Mesenchymal stem cell (in vitro differentiated cells and primary cell): ENCODE results near the gene PASK.

Source experiments
- DNase-seq: peaks from one replicate; pipeline ENCODE4 v3.0.0-alpha.2; 2013
- H2AFZ ChIP-seq: one replicate; pipeline ENCODE4 v1.6.1; 2013; ENCODE audit warnings: low read depth, mild to moderate bottlenecking, control low read depth, inconsistent platforms, low read length, moderate library complexity
- H2AK5ac ChIP-seq: 2 replicates; pipeline ENCODE4 v1.6.1; 2013; ENCODE audit warnings: low read length, moderate library complexity, mild to moderate bottlenecking, inconsistent platforms; ENCODE audit not compliant: severe bottlenecking
- H2BK120ac ChIP-seq: one replicate; pipeline ENCODE4 v1.6.1; 2013; ENCODE audit warnings: low read depth, mild to moderate bottlenecking, inconsistent platforms, low read length, moderate library complexity
- H2BK12ac ChIP-seq, 2 experiments: one replicate each; pipeline ENCODE4 v1.6.1; 2013; ENCODE audit warnings: inconsistent platforms in 2 of 2, low read length in 2 of 2, mild to moderate bottlenecking in 2 of 2, moderate library complexity in 2 of 2, control low read depth in 1 of 2
- H2BK15ac ChIP-seq: one replicate; pipeline ENCODE4 v1.6.1; 2013; ENCODE audit warnings: mild to moderate bottlenecking, low read depth, inconsistent platforms; ENCODE audit not compliant: poor library complexity, severe bottlenecking
- H2BK5ac ChIP-seq: 2 replicates; pipeline ENCODE4 v1.6.1; 2013; ENCODE audit warnings: low read depth, mild to moderate bottlenecking, low read length, control low read depth, inconsistent platforms; ENCODE audit not compliant: poor library complexity, severe bottlenecking
- H3K14ac ChIP-seq, 2 experiments: one replicate each; pipeline ENCODE4 v1.6.1; 2013; ENCODE audit warnings: inconsistent platforms in 2 of 2, low read length in 2 of 2, control low read depth in 1 of 2, mild to moderate bottlenecking in 1 of 2, moderate library complexity in 1 of 2
- H3K18ac ChIP-seq, 2 experiments: one replicate each; pipeline ENCODE4 v1.6.1; 2013; ENCODE audit warnings: inconsistent platforms in 2 of 2, low read length in 2 of 2, control low read depth in 1 of 2, low read depth in 1 of 2, mild to moderate bottlenecking in 1 of 2
- H3K23ac ChIP-seq, 2 experiments: one replicate each; pipeline ENCODE4 v1.6.1; 2013; ENCODE audit warnings: inconsistent platforms in 2 of 2, low read length in 2 of 2, mild to moderate bottlenecking in 2 of 2, moderate library complexity in 2 of 2, control low read depth in 1 of 2
- H3K27ac ChIP-seq: 2 replicates; pipeline ENCODE4 v1.5.1; 2013; ENCODE audit warnings: mild to moderate bottlenecking, moderate library complexity, low read length, control low read depth, inconsistent platforms; ENCODE audit not compliant: poor library complexity, severe bottlenecking
- H3K27me3 ChIP-seq, 2 experiments: 2 replicates each; pipeline versions ENCODE4 v1.6.1 to v1.7.0; 2013; ENCODE audit warnings: low read length in 2 of 2, mild to moderate bottlenecking in 2 of 2, moderate library complexity in 2 of 2, control low read depth in 1 of 2, inconsistent platforms in 1 of 2; ENCODE audit not compliant: control insufficient read depth in 1 of 2, insufficient read depth in 1 of 2
- H3K36me3 ChIP-seq, 2 experiments: 2 replicates each; pipeline versions ENCODE4 v1.6.1 to v1.7.0; 2013; ENCODE audit warnings: low read length in 2 of 2, control low read depth in 1 of 2, inconsistent platforms in 1 of 2, low read depth in 1 of 2, mild to moderate bottlenecking in 1 of 2; ENCODE audit not compliant: insufficient read depth in 2 of 2, control insufficient read depth in 1 of 2
- H3K4ac ChIP-seq, 2 experiments: one replicate each; pipeline ENCODE4 v1.6.1; 2013; ENCODE audit warnings: inconsistent platforms in 2 of 2, low read length in 2 of 2, mild to moderate bottlenecking in 2 of 2, moderate library complexity in 2 of 2, control low read depth in 1 of 2, low read depth in 1 of 2
- H3K4me1 ChIP-seq: 2 replicates; pipeline ENCODE4 v1.6.1; 2013; ENCODE audit warnings: low read depth, low read length, control low read depth; ENCODE audit not compliant: control insufficient read depth, insufficient read depth
- H3K4me2 ChIP-seq: 2 replicates; pipeline ENCODE4 v1.6.1; 2013; ENCODE audit warnings: low read length, mild to moderate bottlenecking, inconsistent platforms; ENCODE audit not compliant: poor library complexity, severe bottlenecking
- H3K4me3 ChIP-seq, 2 experiments: 2 replicates each; pipeline versions ENCODE4 v1.5.1 to v1.7.0; 2013; ENCODE audit warnings: low read length in 2 of 2, mild to moderate bottlenecking in 2 of 2, control low read depth in 1 of 2, low read depth in 1 of 2; ENCODE audit not compliant: insufficient read depth in 1 of 2
- H3K79me1 ChIP-seq: replicated peaks from 2 replicates; pipeline ENCODE4 v1.6.1; 2013; ENCODE audit warnings: mild to moderate bottlenecking, control low read depth, low read length, inconsistent platforms; ENCODE audit not compliant: poor library complexity, severe bottlenecking
- H3K9ac ChIP-seq: 2 replicates; pipeline ENCODE4 v1.7.0; 2013; ENCODE audit warnings: mild to moderate bottlenecking, low read length, moderate library complexity
- H3K9me3 ChIP-seq: 2 replicates; pipeline ENCODE4 v1.7.0; 2013; ENCODE audit warnings: mild to moderate bottlenecking, low read length; ENCODE audit not compliant: control insufficient read depth
- H4K8ac ChIP-seq: one replicate; pipeline ENCODE4 v1.6.1; 2013; ENCODE audit warnings: inconsistent platforms, mild to moderate bottlenecking, low read length, moderate library complexity
- H4K91ac ChIP-seq: one replicate; pipeline ENCODE4 v1.6.1; 2013; ENCODE audit warnings: mild to moderate bottlenecking, low read length, inconsistent platforms
- WGBS: methylation state at CpG from one replicate; pipeline ENCODE4 v1.1.7; 2013; ENCODE audit warnings: mixed read lengths; 5-methylcytosine and 5-hydroxymethylcytosine counted together

PASK gene

GRCh38 chr2:241121008-241121407 lies 28.3 kb downstream of the PASK start:
- H4K8ac ChIP-seq, result no peak overlapping the region
- no peak overlapping the region for H2BK5ac ChIP-seq
- no peak overlapping the region for H3K18ac ChIP-seq
- no peak overlapping the region for H2BK12ac ChIP-seq
- H2AFZ ChIP-seq, result no peak overlapping the region
- H3K79me1 ChIP-seq, result no peaks in the 10 kb centered on the region
- no peaks in the 10 kb centered on the region for H3K4me1 ChIP-seq
- no peak overlapping the region for H4K91ac ChIP-seq
- H3K14ac ChIP-seq, result no peak overlapping the region
- no peak overlapping the region for H2BK15ac ChIP-seq
- WGBS, result 100% methylated on average over 3 of the region's 5 CpGs
- H2BK120ac ChIP-seq, result no peak overlapping the region
- no peak for DNase-seq
- no peak overlapping the region for H2AK5ac ChIP-seq
- H3K4me3 ChIP-seq, result no peak overlapping the region
- H3K9ac ChIP-seq, result no peak overlapping the region
- H3K4me2 ChIP-seq, result no peak overlapping the region
- H3K27ac ChIP-seq, result no peak overlapping the region
- no peak overlapping the region for H3K23ac ChIP-seq
- peaks cover 13% of the 10 kb centered on the region for H3K9me3 ChIP-seq
- no peak overlapping the region for H3K4ac ChIP-seq
- H3K36me3 ChIP-seq, result peaks cover 17 to 23% of the 10 kb centered on the region in 2 experiments
- H3K27me3 ChIP-seq, result no peaks in the 10 kb centered on the region

DNA sequence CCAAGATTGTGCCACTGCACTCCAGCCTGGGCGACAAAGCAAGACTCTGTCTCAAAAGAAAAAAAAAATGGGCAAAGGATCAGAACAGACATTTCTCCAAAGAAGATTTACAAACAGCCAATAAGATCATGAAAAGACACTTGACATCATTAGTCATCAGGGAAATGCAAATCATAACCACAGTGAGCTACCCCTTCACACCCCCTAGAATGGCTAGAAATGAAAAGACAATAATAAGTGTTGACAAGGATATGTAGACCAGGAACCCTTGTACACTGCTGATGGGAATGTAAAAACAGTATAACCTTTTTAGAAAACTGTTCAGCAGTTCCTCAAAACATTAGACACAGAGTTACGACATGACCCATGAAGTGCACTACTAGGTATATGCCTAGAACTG lies 28.8 kb downstream of the PASK start:
- Histone ChIP-seq H3K9me3 (peaks cover 13% of the 10 kb centered on the region), H3K4me2 (no peak overlapping the region), H3K27ac (no peak overlapping the region), H3K79me1 (no peaks in the 10 kb centered on the region), H3K36me3 (peaks cover 17 to 20% of the 10 kb centered on the region in 2 experiments), H3K4ac (no peak overlapping the region), H3K4me1 (no peaks in the 10 kb centered on the region), H3K27me3 (no peaks in the 10 kb centered on the region), H4K8ac (no peak overlapping the region), H2AFZ (no peak overlapping the region), H2BK120ac (no peak overlapping the region), H2BK12ac (no peak overlapping the region), H3K14ac (no peak overlapping the region), H2BK15ac (no peak overlapping the region), H3K18ac (no peak overlapping the region), H4K91ac (no peak overlapping the region), H2BK5ac (no peak overlapping the region), H2AK5ac (no peak overlapping the region), H3K4me3 (no peak overlapping the region), H3K9ac (no peak overlapping the region), H3K23ac (no peak overlapping the region)
- WGBS, result 100% methylated on average over 2 of the region's 2 CpGs
- no peak for DNase-seq

- Histone ChIP-seq H2BK5ac (no peak overlapping the region), H3K4me1 (no peaks in the 10 kb centered on the region), H3K14ac (no peak overlapping the region), H3K4ac (no peak overlapping the region), H3K79me1 (no peaks in the 10 kb centered on the region), H2AK5ac (no peak overlapping the region), H2AFZ (no peak overlapping the region), H3K36me3 (peaks cover 18 to 28% of the 10 kb centered on the region in 2 experiments), H3K23ac (peak overlapping the region in 1 of 2 experiments; percentile 56), H3K4me2 (no peak overlapping the region), H2BK12ac (no peak overlapping the region), H3K9me3 (peaks cover 13% of the 10 kb centered on the region), H3K4me3 (no peak overlapping the region), H3K27me3 (no peaks in the 10 kb centered on the region), H2BK120ac (no peak overlapping the region), H3K9ac (no peak overlapping the region), H4K91ac (peak overlapping the region; percentile 20), H2BK15ac (no peak overlapping the region), H3K27ac (no peak overlapping the region), H3K18ac (no peak overlapping the region), H4K8ac (no peak overlapping the region)
- 97% methylated on average over 23 of the region's 24 CpGs for WGBS
- no peak for DNase-seq
These were observed 30.4 kb downstream of the PASK start for GRCh38 chr2:241118737-241119505.

DNA sequence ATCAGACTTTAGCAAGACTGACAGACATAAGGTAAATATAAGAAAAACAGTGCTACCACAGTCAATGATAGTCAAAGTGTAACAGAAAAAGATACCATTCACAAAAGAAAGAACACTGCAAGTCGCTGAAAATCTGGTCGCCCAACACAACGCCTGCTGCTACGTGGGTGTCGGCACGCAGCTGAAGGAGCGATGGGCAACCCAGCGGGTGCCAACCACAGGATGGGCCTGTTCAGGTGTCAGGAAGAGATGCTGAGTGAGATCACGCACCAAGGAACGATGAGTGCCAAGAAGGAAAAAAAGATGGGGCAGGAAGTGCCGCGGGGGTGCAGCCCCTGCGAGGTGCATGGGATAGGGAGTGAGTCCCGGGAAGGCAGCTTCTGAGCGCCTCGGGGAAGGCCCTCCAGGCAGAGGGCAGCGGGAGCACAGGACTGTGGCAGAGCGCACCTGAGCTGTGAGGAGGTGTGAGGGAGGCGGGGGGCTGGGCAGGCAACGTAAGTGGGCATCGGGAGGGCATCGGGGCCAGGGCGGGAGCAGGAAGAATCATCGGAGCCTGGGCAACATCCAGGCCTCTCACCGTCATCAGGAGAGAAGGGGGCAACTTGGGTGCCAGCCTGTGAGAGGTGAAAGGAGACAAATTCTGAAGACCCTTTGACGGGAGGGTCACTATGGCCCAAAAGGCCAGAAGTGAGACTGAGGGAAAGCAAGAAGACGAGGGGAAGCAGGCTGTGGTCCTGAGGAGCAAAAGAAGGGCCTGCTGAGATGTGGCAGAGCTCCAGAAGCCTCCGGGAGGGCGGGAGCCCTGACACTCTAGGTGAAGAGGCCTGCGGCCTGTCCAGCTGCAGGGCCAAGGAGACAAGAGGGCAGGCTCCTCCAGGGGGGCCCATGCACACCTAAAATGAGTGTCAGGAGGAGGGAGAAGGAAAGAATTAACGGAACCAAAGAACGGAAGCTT lies 32.4 kb downstream of the PASK start:
- Histone ChIP-seq H3K23ac (no peak overlapping the region), H2AFZ (no peak overlapping the region)
- 95% methylated on average over 31 of the region's 32 CpGs for WGBS

More for the DNA sequence above, 32.4 kb downstream of the PASK start:
- Histone ChIP-seq H3K14ac (no peak overlapping the region), H3K4me2 (no peak overlapping the region), H2BK15ac (no peak overlapping the region), H3K9me3 (peaks cover 13% of the 10 kb centered on the region), H3K18ac (no peak overlapping the region), H3K4me3 (no peak overlapping the region), H3K79me1 (no peaks in the 10 kb centered on the region), H2BK12ac (no peak overlapping the region), H4K91ac (no peak overlapping the region), H3K36me3 (peaks cover 9 to 25% of the 10 kb centered on the region in 2 experiments), H2BK5ac (no peak overlapping the region), H3K9ac (no peak overlapping the region), H3K27me3 (no peaks in the 10 kb centered on the region), H4K8ac (no peak overlapping the region), H3K4ac (no peak overlapping the region), H3K27ac (no peak overlapping the region), H2AK5ac (no peak overlapping the region), H2BK120ac (no peak overlapping the region), H3K4me1 (no peaks in the 10 kb centered on the region)
- DNase-seq, result no peak
